Esophagus muscularis mucosa (tissue), 4 donors: Measurements from ENCODE around the gene MBNL1. TPM values are rescaled to one million over a fixed set of nuclear protein-coding genes. Genes with fewer than 3 reads are reported as not detected.

Source experiments
- DNase-seq: peaks from one replicate; pipeline ENCODE4 v3.0.0-alpha.2; 2017; ENCODE audit errors: extremely low spot score
- H3K27ac ChIP-seq, 4 donors: fragments of 200-600 bp; sonication (generic); replicated peaks in 1 of 4; 1 replicate in 3 of 4; 2 replicates in 1 of 4; pipeline ENCODE4 v1.5.1; 2016 to 2019; ENCODE audit warnings: mild to moderate bottlenecking in 1 of 4
- H3K27me3 ChIP-seq, 4 donors: fragments of 200-600 bp; sonication (generic); one replicate each; pipeline versions ENCODE4 v1.5.1 to v1.6.0; 2016 to 2019
- H3K36me3 ChIP-seq, 4 donors: fragments of 200-600 bp; sonication (generic); one replicate each; pipeline ENCODE4 v1.5.1; 2016 to 2019
- H3K4me1 ChIP-seq, 4 donors: fragments of 200-600 bp; sonication (generic); one replicate each; pipeline ENCODE4 v1.5.1; 2016 to 2019
- H3K4me3 ChIP-seq, 4 donors: fragments of 200-600 bp; sonication (generic); 1 replicate in 2 of 4; 2 replicates in 2 of 4; pipeline ENCODE4 v1.5.1; 2016 to 2019; ENCODE audit warnings: mild to moderate bottlenecking in 4 of 4, moderate library complexity in 1 of 4
- H3K9me3 ChIP-seq, 4 donors: fragments of 200-600 bp; sonication (generic); 1 replicate in 3 of 4; 2 replicates in 1 of 4; pipeline ENCODE4 v1.5.1; 2016 to 2019
- CTCF ChIP-seq, 3 experiments: fragments of 200-600 bp in 2 of 3; fragments of 450-650 bp in 1 of 3; sonication (generic) in 2 of 3; IDR thresholded peaks; one replicate each; pipeline ENCODE4 v1.5.1; 2017 to 2019; ENCODE audit warnings: antibody characterized with exemption in 3 of 3, mild to moderate bottlenecking in 2 of 3, moderate library complexity in 1 of 3
- EP300 ChIP-seq: sonication (generic); formaldehyde crosslinking; IDR thresholded peaks from one replicate; pipeline ENCODE4 v1.6.1; 2017; ENCODE audit warnings: antibody characterized with exemption
- POLR2A ChIP-seq: fragments of 450-650 bp; IDR thresholded peaks from one replicate; pipeline ENCODE4 v1.6.1; 2017; ENCODE audit warnings: antibody characterized with exemption, moderate library complexity, mild to moderate bottlenecking, low read depth
- POLR2AphosphoS5 ChIP-seq, 2 donors: sonication (generic); formaldehyde crosslinking; IDR thresholded peaks; one replicate each; pipeline ENCODE4 v1.6.1; 2017; ENCODE audit warnings: antibody characterized with exemption in 2 of 2
- WGBS: methylation state at CpG from one replicate; pipeline ENCODE4 v1.1.5; 2018; 5-methylcytosine and 5-hydroxymethylcytosine counted together
- intact Hi-C: fragments of 100-400 bp; cut with DNase I; formaldehyde crosslinking; loops from one replicate; pipeline ENCODE4 v1.15.1; 2023
- total RNA-seq, 4 donors: library from RNA; depleted of rRNA; stranded (reverse); fragments of >200 nt; gene quantifications; one replicate each; pipeline versions ENCODE4 v1.1.0 to v1.2.1, GENCODE V29; 2016

Gene MBNL1
- total RNA-seq, 4 donors from 2014 or later, result 635 to 868 (median 720) TPM

GRCh38 chr3:152263711-152264110, 5.0 kb upstream of the MBNL1 start:
- Histone ChIP-seq H3K4me1 (peaks cover 39 to 65% (median 59%) of the 10 kb centered on the region in 4 donors), H3K36me3 (no peaks in the 10 kb centered on the region), H3K27ac (peak overlapping the region; percentile 55 to 98 (median 80)), H3K9me3 (no peaks in the 10 kb centered on the region), H3K4me3 (no peak overlapping the region), H3K27me3 (no peaks in the 10 kb centered on the region)
- DNase-seq, result no peak
- intact Hi-C loops, result loop anchor here (10.0 kb wide), 1 partner anchor 141 kb away; no protein-coding TSS in a partner anchor
- TF ChIP-seq EP300, result no peak
- no peak for TF ChIP-seq POLR2AphosphoS5 (IDR thresholded peaks at IDR 0.05)
- TF ChIP-seq POLR2A, result no peak
- TF ChIP-seq CTCF (IDR thresholded peaks at IDR 0.05), result no peak
- WGBS, result 98% methylated on average over 2 of the region's 2 CpGs

GRCh38 chr3:152264378-152264777, 4.4 kb upstream of the MBNL1 start:
- H3K27ac ChIP-seq, result peak overlapping the region; percentile 55 to 98 (median 80)
- peaks cover 34 to 58% (median 52%) of the 10 kb centered on the region in 4 donors for H3K4me1 ChIP-seq
- intact Hi-C loops, result loop anchor here (10.0 kb wide), 1 partner anchor 140 kb away; no protein-coding TSS in a partner anchor

GRCh38 chr3:152266221-152266995, 2.3 kb upstream of the MBNL1 start:
- DNase-seq, result peak; percentile 95
- intact Hi-C loops, result loop anchor here (5.0 to 10.0 kb wide), 2 partner anchors 59 to 138 kb away; no protein-coding TSS in a partner anchor
- H3K4me1 ChIP-seq, result peaks cover 29 to 52% (median 46%) of the 10 kb centered on the region in 4 donors
- H3K27ac ChIP-seq, result peak overlapping the region; percentile 96 to 99 (median 98)
- no peaks in the 10 kb centered on the region for H3K36me3 ChIP-seq
- no peaks in the 10 kb centered on the region for H3K9me3 ChIP-seq
- H3K4me3 ChIP-seq, result peak overlapping the region; percentile 68 to 90 (median 76)
- no peaks in the 10 kb centered on the region for H3K27me3 ChIP-seq
- 21% methylated on average over 3 of the region's 3 CpGs for WGBS
- TF ChIP-seq POLR2AphosphoS5 (IDR thresholded peaks at IDR 0.05) (peak in 1 of 2 donors; percentile 95), POLR2A (peak; percentile 27), CTCF (IDR thresholded peaks at IDR 0.05) (peak in 2 of 3 experiments; percentile 17), EP300 (peak; percentile 69)

More at GRCh38 chr3:152264378-152264777, 4.4 kb upstream of the MBNL1 start:
- no peaks in the 10 kb centered on the region for H3K27me3 ChIP-seq
- H3K4me3 ChIP-seq, result no peak overlapping the region
- no peaks in the 10 kb centered on the region for H3K36me3 ChIP-seq
- H3K9me3 ChIP-seq, result no peaks in the 10 kb centered on the region
- no peak for TF ChIP-seq CTCF (IDR thresholded peaks at IDR 0.05)
- no peak for TF ChIP-seq POLR2A
- no peak for TF ChIP-seq EP300
- no peak for TF ChIP-seq POLR2AphosphoS5 (IDR thresholded peaks at IDR 0.05)
- no peak for DNase-seq

- no peak for DNase-seq
- intact Hi-C loops, result loop anchor here (5.0 to 10.0 kb wide), 2 partner anchors 61 to 137 kb away; no protein-coding TSS in a partner anchor
- Histone ChIP-seq H3K9me3 (no peaks in the 10 kb centered on the region), H3K36me3 (no peaks in the 10 kb centered on the region), H3K4me3 (peak overlapping the region; percentile 68 to 90 (median 76)), H3K4me1 (peaks cover 30 to 67% (median 50%) of the 10 kb centered on the region in 4 donors), H3K27me3 (no peaks in the 10 kb centered on the region), H3K27ac (peak overlapping the region; percentile 96 to 99 (median 98))
- WGBS, result 4% methylated on average over 14 of the region's 16 CpGs
- no peak for TF ChIP-seq EP300
- no peak for TF ChIP-seq CTCF (IDR thresholded peaks at IDR 0.05)
- TF ChIP-seq POLR2A, result no peak
- TF ChIP-seq POLR2AphosphoS5 (IDR thresholded peaks at IDR 0.05), result no peak
Measured at GRCh38 chr3:152267831-152268554, 736 bp upstream of the MBNL1 start.
